Measurements from ENCODE around the gene NF2.

Gene NF2

DNA sequence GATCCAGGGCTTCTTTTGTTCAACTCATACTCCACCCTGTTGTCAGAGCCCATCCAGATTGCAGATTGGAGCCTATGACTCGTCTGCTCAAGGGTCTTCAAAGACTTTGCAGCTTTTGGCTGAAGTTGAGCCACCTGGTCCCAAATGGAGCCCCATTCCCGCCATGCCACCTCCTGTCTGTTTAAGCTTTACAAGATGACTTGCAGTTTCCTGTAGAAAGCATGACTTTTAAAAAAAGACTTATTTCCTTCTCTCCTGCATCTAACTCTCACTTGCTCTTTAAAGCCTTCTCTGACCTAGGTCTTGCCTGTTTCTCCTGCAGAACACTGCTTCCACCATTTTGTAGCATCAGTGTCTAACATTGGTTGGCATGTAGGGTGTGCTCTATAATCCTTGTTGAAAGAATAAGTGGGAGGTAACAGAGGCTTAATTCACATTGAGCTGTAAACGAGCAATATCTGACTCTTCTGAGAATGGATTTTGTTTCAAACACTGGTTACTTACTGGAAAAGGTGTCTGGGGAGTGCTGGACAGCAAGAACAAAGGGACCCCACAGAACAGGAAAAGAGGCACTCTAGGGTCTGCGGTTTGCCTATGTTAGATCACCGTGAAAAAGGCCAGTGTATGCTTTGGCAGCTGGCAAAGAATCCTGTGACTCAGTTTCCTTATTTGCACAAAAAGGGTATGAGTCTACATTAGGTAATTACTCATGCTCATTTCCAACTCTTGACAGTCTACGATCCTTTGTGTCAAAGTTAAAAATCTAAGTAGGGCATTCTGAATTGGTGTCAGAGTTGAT lies 30.3 kb downstream of the NF2 start:
- DNase-seq = no peak

DNA sequence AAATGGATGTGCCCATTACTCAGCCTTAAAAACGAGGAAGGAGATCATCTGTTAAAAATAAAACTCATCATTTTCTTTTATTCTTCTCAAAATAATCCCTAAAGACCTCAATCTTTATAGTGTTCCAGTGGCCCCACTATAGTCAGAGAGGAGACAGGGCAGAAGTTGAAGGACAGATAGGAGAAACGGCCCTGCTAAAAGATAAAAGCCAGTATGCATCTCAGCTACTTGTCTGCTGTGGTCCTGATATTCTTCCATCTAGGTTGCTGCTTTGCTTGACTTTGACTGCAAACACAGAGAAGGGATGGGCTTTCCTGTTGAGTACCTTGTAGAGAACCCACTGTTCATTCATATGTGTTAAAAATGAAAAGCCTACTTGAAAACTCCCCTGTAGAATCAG lies 31.4 kb downstream of the NF2 start:
- no peak for DNase-seq

DNA sequence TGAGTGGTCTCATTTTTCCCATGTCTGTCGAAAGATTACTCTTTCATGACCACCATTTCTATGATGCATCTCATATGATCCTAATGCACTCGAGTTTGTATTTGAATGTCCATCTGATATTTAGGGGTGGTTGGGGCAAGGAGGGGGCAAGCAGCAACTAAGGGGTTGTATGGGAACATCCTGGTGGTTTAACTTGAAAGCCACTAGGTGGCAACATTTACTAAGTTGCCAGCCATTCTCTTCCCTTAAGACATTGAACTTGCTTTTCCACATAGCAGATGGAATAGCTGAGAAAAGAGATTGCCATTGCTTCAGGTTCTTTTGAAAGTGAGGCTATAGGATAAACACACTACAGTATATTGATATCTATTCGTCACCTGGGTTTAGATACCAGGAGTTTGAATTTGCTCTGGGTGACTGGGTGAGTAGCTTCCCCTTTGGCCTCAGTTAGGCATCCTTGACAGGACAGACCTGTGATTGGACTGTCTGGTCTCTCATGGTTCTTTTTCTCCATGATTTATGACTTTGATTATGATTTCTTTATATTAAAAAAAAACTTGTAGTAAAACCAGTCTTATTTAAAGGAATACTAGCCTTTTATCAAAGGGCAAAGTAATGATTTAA lies 32.4 kb downstream of the NF2 start:
- DNase-seq = peak; percentile 87

DNA sequence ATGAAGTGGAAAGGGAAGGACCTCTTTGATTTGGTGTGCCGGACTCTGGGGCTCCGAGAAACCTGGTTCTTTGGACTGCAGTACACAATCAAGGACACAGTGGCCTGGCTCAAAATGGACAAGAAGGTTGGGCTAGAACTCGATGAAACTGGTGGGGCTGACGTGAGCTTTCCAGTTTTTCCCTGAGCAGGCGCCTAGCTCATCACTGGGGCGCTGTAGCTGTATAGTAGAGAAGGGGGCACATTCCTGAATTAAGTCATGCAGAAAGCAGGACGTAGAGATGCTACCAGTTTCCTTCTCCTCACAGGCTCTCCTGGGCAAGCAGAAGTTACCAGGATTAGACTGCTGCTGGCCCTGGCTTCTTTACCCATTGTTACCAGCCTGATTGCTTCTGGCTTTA lies 33.3 kb downstream of the NF2 start:
- no peak for DNase-seq

DNA sequence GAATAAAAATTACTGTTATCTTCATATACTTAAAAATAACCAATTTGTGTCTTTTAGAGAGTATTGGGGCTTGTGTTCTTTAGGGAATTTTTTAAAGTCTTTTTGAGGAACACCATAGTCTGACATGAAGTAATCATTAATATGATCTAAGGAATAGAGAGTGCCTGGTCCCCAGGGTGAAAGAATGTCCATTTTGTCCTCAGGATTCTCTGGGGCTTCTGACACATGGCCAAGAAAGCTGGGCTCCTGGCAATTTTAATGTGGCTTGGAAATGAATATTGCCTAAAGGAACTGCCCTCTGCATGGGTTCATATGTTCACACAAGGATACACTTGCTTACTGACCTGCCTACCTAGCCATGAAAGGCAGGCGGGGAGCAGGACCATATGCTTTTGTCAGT lies 33.7 kb downstream of the NF2 start:
- no peak for DNase-seq

DNA sequence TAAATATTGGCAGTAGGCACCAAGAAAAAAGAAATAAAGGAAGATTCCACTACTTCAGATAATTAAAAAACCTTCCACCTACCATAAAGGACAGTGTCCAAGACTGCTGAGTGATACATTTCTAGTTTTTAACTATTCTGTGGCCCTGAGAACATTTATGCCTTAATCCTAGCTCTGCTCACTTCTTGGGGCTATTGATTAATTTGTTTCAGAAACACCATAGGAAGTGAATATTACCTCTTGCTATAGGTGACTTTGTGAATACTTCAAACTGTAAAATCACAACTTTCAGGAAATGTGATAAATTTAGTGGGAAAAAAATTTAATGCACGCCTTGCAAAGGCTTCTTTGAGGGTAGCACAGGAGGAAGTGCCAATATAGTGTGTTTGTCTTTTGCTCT lies 35.2 kb downstream of the NF2 start:
- no peak for DNase-seq

DNA sequence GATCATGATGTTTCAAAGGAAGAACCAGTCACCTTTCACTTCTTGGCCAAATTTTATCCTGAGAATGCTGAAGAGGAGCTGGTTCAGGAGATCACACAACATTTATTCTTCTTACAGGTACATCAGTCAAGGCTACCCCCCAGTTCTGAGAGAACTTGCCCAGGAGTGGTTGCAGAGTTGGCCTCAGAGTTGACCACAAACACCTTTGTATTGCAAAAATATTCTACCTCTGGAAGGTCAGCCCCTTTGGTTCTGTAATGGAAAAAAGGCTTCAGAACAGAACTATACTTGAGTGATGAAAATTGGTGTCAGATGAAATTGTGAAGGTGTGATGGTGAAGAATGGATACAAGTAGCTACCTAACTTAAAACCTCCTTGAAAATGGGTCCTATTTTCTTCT lies 35.7 kb downstream of the NF2 start:
- no peak for DNase-seq

DNA sequence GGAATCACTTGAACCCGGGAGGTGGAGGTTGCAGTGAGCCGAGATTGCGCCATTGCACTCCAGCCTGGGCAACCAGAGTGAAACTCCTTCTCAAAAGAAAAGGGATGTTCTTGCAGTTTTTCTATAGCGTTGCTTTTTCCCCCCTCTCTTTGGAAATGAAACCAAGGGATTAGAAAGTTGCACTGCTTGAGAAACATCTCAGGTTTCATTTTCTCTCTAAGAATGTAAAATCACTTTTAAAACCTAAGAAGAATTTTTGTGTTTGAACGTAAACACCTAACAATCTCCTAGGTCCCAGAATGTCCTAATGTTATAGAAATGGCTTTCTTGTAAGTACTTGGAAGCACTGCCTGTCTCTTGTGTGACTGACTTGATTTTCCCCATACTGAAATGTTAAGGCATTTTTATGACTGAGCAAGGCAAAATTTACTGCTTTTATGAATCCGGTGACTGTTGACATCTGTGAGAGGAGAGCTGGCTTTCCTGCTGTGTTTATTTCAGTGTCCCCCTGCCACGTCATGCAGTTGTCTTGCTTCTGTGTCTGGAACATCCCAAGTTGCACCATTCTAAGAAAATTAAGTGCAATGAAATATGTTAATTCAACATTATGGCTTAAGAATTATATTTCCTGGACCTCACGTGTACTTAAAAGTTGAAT lies 37.7 kb downstream of the NF2 start:
- peak; percentile 42 for DNase-seq

DNA sequence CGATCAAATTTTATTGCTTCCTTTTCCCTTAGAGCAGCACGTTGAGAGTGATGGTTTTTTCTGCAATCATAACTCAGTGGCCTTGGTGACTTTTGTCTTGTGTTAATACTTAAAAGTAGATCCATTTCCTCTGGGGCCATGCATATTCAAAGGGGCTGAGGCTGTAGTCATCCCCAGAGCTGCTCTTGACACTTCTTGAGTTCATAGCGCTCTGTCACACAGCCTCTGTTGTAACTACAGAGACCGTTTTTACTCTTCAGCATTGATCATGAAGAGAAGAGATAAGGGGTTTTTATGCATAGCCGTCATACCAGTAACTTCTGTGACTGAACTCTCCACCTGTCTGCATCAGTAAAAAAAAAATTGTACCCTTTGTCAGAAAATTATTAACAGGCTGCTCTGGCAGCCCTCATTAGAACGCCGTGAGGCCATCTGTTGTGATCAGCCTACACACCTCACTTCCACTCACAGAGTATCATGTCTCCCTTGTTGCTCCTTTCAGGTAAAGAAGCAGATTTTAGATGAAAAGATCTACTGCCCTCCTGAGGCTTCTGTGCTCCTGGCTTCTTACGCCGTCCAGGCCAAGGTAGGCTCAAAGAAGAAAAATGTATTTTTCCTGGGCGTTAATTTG lies 38.4 kb downstream of the NF2 start:
- peak; percentile 98 for DNase-seq

DNA sequence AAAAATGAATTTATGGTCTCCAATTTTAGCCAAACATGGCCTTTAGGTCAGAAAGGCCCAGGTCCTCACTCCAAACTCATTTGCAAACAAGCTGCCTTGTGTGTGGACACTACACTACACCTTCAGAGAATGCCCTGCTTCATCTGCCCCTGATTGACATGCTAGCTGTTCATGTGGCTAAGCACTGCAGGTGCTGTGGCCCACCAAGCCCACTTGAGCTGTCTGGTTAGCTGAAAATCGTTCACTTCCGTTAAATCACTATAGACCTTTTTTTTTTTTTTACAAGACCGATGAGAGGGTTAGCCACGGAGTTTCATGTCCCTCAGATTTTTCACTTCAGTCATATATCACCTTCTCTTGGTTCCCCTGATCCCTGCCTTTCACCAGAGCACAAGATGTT lies 39.3 kb downstream of the NF2 start:
- no peak for DNase-seq

DNA sequence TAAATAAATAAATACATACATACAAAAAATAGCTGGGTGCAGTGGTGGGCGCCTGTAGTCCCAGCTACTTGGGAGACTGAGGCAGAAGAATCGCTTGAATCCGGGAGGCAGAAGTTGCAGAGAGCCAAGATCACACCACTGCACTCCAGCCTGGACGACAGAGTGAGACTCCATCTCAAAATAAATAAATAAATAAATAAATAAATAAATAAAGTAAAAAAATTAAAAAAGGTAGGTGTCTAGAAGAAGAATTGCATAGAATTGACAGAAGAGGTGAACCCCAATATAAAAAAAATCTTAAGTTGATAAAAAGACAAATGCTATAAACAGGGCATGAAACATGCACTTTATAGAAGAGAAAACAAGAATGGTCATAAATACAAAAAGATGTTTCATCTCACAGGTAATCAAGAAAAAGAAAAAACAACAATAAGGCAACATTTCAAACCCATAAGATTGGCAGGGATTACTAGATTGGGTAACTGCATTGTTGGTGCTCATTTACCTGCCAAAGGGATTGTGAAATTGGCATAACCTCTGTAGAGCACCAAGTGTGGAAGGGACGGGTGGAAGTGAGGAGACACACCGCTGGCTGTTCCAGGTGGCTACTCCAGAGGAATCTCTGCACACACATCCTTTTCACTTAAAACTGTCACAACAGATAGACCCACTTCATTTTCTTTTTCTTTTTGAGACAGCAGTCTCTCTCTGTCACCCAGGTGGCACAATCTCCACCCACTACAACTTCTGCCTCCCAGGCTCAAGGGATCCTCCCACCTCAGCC lies 44.7 kb downstream of the NF2 start:
- DNase-seq = no peak

DNA sequence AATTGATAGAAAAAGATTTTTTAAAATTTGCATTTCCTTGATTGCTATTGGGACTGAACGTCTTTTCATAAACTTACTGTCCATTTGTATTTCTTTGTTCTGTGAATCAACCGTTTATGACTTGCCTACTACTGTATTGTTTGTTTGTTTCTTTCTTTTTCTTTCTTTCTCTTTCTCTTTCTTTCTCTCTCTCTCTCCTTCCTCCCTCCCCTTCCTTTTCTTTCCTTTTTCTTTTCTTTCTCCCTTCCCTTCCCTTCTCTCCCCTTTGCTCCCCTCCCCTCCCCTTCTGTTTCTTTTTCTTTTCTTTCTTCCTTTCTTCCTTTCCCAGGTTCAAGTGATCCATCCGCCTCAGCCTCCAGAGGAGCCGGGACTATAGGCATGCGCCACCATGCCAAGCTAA lies 46.9 kb downstream of the NF2 start:
- DNase-seq = no peak

DNA sequence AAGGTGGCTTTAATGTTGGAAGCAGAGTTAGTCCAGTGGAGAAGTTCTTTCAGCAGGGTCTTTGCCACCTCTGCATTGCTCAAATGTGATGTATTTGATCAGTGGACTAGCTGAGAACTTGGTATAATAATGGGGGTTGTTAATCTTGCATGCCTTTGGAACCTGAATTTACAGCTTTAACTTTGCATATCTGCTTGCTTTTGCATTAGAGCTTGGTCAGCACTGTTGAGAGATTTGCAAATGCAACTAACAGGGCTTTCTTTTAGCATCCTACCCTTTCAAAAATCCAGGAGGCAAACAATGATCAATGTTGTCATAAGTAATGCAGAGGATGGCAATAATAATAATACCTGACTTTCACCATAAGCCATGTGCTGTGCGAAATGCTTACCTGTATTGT lies 48.2 kb downstream of the NF2 start:
- no peak for DNase-seq

DNA sequence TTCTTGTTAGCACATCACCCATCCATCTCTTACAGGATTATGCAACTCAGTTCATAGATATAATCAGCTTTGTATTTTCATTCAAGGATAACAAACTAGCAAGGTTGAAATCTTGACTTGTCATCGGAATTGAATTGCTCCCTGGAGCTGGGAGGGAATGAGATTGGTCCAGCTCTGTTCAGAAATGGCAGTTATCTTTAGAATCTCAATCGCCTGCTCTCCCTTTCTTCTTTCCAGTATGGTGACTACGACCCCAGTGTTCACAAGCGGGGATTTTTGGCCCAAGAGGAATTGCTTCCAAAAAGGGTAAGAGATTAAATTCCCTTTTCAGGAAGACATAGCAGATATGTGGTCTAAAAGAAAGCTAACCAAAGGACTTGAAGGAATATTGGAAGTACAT lies 51.0 kb downstream of the NF2 start:
- no peak for DNase-seq

DNA sequence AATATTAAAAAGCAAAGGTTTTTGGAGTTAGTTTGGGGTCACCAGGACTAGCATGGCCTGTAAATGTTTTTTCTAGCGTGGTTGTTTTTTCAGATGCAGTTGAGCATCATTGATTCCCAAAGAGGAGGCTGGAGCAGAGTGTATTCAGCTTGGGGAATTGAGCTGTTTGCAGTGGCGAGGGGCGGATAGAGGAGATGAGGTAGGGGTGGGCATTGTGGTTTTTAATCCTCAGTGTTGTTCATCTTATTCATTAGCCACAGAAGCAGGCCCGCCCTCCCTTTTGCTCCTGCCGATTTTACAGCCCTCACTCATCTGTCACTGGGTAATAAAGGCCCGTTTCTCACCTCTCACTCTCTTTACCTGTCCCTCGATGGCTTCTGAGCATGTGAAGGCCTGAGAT lies 51.4 kb downstream of the NF2 start:
- DNase-seq = no peak

DNA sequence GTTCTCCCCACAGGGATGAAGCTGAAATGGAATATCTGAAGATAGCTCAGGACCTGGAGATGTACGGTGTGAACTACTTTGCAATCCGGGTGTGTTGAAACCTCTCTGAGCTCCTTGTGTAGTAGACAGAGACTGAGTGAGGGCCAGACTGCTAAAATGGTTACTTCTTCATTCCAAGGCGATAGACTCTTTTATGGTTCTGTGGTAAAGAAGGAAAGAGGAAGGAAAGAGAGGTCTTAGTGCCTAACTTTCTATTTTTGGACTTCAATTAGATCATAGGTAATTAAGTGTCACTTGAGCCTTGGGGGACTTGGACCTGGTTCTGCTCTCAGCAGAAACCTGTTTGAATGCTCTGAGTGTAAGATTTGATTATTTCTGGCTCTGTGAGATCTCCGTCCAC lies 54.7 kb downstream of the NF2 start:
- no peak for DNase-seq

DNA sequence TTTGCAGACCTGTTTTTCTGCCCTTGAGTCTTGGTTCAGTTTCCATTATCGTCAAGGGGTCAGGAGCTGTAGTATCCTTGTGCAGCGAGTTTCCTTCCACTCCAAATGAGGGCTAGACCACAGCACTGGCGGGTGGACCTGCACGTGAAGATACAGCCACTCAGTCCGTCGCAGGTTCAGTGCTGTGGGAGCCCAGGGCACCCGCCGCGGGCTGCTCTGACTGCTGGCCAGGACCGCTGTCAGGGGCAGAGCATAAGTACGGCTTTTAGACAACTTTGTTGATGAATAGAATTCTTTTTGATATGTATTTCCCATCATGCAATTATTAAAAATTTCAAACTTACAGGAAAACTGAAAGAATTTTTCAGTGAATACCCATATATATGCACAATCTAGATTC lies 56.6 kb downstream of the NF2 start:
- no peak for DNase-seq

DNA sequence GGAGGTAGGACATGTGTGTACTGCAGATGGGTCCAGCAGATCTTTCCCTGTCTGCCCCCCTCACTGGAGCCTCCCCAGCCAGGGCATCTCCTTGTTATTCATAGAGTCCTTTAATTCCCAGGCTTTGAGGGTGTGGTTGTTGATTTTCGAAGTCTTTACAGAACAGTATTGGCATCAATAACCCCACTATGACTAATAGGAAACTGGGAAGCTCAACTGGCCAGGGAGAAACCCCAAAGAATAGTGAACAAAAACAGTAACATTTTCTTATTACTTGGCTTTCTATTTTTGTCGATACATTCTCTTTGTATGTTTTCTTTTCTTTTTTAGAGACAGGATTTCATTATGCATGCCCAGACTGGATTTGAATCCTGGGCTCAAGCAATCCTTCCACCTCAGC lies 57.9 kb downstream of the NF2 start:
- no peak for DNase-seq

DNA sequence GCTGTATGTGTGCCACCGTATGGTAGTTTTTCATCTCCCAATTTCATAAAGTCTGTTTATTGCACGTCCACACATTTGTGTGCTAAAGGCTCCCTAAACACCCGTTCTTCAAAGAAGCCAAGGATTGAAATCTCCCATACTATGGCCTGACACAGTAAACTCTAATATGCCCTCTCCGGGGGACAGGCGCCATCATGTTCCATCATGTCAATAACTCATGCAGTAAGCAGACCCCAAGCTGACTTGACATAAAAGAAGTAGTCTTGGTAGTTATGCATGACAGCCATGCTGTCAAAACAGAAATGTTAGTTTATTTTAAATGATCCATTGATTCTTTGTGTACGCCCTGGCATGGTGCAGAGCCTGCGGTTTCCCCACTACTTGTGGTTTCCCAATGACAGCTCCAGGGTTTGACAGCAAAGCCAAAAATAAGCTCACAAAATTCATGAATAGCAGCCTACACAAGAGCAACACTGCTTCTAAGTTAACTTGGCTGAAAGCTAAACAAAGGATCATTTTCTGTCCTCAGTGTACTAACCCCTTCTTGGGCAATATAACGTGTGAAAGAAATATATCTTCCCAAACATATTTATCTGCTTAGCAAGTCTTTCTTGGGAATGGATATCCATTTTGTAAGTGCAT lies 59.9 kb downstream of the NF2 start:
- no peak for DNase-seq

DNA sequence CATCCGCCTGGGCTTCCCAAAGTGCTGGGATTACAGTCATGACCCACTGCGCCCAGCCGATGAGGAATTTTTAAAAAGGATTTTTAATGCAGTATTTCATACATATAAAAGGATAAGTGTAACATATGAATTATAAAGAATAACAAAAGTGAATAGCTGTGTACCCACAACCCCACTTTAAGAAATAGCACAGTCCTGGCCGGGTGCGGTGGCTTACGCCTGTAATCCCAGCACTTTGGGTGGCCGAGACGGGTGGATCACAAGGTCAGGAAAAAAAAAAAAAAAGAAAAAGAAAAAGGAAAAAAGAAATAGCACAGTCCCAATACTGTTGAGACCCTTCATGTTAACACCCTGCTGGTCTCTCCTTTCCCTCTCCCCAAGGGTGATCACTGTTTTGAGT lies 62.1 kb downstream of the NF2 start:
- DNase-seq = no peak

DNA sequence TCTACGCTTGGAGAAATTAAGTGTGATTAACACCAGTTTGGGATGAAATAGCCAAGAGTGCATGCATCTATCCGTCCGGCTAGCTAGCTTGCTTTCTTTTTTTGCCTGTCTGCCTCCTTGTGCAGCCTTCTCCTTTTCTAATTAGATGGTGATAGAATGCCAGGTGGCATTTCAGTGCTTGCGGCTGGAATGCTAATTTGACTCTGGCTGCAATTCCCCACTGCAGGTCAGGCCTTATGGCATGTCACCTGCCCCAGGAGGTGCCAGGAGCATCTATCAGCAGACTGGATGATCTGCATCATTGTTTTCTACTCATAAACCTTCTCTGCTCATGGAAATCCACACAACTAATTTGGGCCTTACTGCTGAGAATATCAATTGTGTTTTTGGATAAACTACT lies 65.2 kb downstream of the NF2 start:
- peak; percentile 71 for DNase-seq

DNA sequence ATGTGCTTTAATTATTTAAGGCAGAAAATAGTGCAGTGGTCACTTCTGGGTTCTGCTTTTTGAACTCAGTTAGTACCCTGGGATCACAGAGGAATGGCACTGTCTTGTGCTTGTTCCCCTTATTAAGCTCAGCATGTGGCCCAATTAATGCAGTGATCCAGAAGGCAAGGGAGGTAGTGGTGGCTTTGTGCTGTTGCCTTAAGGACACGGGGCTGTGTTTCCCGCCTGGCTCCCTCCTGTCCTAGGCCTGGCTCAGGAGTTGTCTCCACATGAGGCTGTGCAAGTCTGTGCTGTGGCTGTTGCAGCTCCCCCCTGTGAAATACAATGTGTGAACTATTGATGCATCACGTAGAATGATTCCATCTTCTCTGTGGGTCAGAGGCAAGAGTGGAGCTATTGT lies 67.2 kb downstream of the NF2 start:
- peak; percentile 55 for DNase-seq
